Stimulated activated CD8-positive, alpha-beta memory T cell treated with anti-CD3 and anti-CD28 coated beads, Interleukin-7, amount 100 ng/mL, for 48 hours (primary cell): ENCODE results near the gene PAX3.

ENCODE experiments used
- DNase-seq, 2 donors: peaks; one replicate each; pipeline ENCODE4 v3.0.0-alpha.2; 2020; ENCODE audit warnings: low read depth in 1 of 2; ENCODE audit errors: extremely low read depth in 1 of 2

Gene PAX3

GRCh38 chr2:222238072-222238471, 60.7 kb downstream of the PAX3 start:
- DNase-seq = no peak

DNA sequence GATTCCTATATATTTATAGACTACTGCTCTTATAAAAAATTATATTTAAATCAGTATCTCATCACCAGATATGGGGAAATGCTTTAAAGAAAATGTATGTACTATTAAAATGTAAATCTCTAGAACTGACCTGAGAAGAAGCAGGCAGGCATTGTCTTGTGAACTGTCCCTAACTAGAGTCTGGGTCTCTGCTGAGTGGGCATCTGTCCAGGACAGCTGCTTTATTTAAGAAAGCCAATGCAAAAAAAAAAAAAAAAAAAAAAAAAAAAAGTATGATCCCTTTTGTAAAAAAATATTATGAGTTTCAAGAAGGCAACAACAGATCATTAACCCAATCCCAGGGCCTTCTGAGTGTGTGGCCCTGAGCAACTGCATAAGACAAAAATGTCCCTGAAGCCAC, 66.0 kb downstream of the PAX3 start:
- no peak for DNase-seq

GRCh38 chr2:222232372-222232771, 66.4 kb downstream of the PAX3 start:
- no peak for DNase-seq

DNA sequence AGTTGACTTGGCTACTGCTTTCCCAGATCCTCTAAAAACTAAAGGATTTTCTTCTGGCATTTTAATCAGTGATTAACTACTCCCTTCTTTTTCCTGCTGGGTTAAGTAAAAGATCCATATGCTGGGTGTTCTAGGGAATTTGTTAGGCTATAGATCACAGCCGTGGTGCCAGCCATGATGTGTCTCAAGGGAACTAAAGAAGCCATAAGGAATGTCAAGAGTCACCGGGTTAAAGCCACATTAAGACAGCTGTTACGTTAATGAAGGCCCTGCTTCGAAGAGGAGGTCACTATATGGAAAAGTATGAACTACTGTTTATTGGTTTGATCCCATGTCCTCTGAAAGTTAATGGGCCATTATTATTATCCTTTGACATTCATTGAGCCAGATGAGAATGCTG, 70.7 kb downstream of the PAX3 start:
- no peak for DNase-seq

- no peak for DNase-seq
Measured at GRCh38 chr2:222218786-222219185, 80.0 kb downstream of the PAX3 start.

GRCh38 chr2:222217712-222218111, 81.1 kb downstream of the PAX3 start:
- DNase-seq = no peak

GRCh38 chr2:222214885-222215284, 83.9 kb downstream of the PAX3 start:
- no peak for DNase-seq

DNA sequence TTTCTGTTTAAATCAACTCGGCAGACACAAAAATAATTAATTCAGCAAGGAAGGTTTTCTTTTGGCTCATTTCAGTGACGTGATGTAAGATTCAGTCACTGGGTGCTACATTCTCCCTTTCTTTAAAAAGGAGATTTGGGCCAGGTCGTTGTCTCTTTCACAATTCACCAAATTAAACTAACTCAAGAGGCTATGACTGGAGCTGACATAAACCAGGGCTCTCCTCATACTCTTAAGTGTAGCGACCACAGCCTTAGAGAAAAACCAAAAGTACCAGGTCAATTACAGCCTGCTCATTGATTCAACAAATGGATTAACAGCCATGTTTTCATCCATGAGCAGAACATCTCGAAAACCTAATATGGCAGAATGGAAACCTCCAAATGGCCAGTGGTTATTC, 85.7 kb downstream of the PAX3 start:
- DNase-seq = no peak

DNA sequence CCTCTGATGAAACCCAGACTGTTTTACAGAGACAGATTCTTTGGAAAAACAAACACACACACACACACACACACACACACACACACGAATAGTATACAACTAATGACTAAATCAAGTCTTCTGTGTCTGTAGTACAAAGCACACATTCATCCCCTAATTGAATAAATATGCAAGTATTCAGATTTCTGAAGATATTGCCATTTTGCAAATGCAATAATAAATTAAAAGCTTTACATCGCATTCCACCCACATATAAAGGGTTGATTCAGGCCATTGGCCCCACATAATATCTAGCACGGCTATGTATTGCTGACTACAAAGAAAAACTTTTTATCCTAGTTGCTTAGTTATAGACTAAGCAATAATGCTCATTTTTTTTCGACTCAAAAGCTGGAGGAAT, 86.2 kb downstream of the PAX3 start:
- no peak for DNase-seq

DNA sequence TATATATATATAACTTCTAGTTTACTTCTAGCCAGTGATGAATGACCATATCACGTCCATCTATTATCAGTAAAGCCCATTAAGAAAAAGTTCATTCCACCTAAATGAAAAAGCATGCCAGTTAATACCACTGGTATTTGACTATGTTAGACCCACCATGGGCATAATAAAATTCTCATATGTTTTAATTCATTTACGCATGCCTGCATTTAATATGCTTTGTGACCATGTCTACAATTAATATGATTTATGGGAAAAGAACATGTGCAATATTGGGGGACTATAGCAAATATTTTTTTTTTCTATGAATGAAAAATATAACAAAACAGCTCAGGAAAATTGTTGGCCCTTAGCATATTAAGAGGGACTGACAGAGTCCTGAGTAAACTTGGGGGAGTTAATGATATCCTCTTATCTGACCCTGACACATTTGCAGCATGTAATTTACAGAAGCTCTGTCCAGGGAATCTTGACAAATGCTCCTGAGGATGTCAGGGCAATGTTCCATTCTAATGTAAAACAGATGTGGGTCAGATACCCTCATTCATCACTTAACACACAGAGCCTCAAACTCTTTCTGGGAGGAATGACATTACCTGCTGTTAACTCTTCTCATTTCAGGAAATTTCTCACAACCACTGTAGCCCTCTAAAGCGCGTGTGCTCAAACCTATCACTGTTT, 90.6 kb downstream of the PAX3 start:
- DNase-seq = no peak

DNA sequence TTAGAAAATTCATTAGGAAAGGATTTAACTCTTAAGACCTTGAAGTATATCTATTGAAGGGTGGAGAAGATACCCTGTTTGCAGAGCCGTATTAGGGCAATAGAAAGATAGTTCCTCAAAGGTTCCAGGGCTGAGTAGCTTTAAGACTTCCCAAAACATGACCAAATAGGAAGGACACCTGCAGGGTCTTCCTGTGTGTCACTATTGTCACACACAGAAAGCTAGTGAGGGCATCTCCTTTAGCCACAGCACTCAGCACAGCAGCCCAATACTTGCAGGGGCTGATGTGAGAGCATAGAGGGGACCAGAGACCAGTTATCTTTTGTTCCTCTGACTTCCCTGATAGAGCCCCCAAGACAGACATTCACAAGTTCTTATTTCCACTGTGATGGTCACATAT, 93.7 kb downstream of the PAX3 start:
- no peak for DNase-seq

DNA sequence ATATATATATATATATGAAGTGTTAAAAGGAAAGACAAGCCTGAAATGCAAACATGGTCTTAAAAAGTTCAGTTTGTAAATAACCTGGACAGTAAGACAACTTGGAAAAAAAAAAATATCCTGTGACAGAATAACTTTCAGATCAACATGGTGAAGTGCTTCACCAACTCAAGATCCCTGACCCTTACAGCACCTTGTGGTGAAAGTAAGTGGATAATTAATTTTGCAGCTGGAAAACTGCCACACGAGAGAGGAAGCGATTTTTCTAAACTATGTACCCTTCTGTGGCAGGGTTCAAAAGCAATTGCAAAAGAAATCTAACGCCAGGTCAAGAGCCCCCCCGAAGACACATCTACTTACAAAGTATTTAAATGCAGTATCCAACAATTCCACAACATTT, 95.8 kb downstream of the PAX3 start:
- no peak for DNase-seq

DNA sequence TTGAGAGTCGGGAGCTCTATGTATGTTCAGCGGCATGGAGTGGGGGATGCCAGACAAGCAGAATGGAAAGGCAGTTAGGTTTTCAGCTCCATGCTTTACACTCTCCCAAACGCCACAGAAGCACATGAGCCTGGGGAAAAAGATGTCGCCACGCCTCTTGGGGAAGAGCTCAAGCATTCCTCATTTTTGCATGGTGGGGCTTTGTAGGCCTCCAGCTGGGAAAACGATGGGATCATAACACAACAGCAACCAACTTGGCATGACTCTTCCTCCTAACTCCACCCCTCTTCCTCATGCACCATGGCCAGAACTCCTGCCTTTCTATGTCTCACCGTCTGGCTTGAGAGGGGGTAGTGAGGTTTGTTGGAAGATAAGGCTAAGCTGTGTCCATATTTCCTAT, 102.6 kb downstream of the PAX3 start:
- DNase-seq = no peak

GRCh38 chr2:222194669-222195068, 104.1 kb downstream of the PAX3 start:
- no peak for DNase-seq

- DNase-seq = no peak
Measured at GRCh38 chr2:222193328-222193983, 105.3 kb downstream of the PAX3 start.

DNA sequence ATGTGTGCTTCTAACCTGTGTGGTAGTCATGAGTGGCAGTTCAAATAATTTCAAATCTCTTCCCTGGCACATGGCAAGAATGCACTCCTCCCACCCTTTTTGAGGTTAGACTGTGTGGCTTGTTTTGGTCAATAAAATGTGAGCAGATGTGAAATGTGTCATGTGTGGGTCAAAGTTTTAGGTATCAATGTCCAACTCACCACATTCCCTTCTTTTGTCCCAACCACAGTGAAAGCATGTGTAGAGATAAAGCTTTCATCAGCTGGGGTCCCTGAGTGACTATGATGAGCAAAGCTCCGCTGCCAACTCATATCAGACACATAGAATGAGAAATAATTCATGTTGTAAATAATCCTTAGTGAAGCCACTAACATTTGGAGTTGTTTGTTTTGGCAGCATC, 118.2 kb downstream of the PAX3 start:
- DNase-seq = no peak

DNA sequence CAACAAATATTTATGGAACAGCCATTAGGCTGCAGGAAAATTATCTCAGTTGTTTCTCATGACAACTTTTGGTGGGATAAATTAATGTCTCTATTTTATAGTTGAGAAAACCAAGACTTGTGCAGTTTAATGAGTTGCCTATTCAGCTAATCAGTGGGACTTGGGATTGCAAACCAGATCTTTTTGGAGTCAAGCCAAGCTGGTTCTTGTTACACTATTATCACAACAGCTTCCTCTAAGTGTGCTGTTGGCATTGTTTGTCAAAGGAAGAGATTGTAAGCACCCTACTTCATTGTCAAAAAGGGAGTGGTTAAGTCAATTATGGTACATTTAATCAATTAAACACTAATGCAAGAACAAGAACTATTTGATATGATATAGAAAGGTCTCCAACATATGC, 119.2 kb downstream of the PAX3 start:
- DNase-seq = no peak

- no peak for DNase-seq
Measured at GRCh38 chr2:222178450-222178849, 120.3 kb downstream of the PAX3 start.

GRCh38 chr2:222176890-222177289, 121.9 kb downstream of the PAX3 start:
- no peak for DNase-seq

- DNase-seq = no peak
Measured at GRCh38 chr2:222174450-222174849, 124.3 kb downstream of the PAX3 start.

DNA sequence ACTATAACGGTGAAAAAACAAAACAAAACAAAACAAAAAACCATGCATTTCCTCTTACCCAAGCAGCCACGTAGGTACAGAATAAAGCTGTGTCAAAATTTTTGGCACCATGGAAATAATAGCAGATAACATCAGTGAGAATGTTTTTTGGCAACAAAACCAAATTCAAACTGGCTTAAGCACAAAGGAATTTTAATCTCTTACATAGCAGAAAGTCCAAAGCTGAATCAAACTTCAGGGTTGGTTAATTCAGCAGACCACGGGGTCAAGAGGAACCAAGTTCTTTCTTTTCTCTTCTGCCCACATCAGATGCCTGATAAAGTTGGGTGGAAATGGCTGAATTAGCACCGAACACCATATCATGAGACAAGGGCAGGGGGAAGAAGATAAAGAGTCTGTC, 129.5 kb downstream of the PAX3 start:
- no peak for DNase-seq

- no peak for DNase-seq
Measured at GRCh38 chr2:222167762-222168161, 131.0 kb downstream of the PAX3 start.

- DNase-seq = no peak
Measured at GRCh38 chr2:222160944-222161343, 137.9 kb downstream of the PAX3 start.
